HG02870 (cell line): ENCODE measurements around the gene CGNL1.

Experiments
- ATAC-seq: cut with Tn5 transposase; IDR thresholded peaks from one replicate; pipeline ENCODE4 v1.9.1; 2021; ENCODE audit warnings: mild to moderate bottlenecking, moderate library complexity; ENCODE audit not compliant: unreplicated experiment

Gene CGNL1

DNA sequence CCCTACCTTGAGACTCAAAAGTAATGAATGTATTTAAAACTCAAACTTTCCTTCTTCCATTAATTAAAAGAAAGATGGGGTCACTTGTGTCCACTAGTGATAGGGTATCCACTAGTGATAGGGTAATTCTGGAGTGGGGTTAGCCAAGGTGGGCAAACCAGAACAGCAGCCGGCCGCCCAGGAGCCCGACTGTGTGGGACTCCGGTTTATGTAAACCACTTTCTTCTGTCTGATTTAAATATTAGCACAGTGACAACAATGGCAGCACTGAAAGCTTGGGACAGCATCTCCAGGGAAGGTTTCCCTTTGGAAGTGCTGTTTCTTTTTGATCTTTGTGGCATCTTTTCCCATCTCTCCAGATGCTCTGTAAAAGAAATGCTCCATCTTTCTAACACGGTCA, 216.1 kb downstream of the CGNL1 start:
- no peak for ATAC-seq

DNA sequence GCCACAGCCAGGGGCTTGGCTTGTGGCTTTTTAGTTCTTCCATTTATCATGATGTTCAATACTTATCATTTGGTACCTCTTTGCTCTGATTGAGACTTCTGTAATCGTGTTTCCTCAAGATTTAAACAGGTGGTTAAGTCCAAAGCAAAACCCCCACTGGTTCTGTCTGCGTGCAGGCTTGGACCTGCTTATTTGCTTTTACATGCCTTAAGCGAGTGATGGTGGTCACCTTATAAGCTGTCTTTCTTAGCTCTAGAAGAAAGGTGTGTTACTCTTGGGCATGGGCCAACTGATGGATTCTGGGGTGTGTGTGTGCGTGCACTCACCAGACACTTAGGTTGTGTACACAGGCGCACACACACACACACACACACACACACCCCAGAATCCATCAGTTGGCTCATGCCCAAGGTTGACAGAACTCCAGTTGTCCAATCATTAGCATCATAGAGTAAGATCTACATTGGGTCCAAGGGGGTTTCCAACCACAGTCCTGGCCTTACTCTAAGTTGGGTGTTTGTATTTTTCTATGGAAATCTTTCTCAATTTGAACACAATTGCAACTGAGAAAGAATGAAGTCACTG, 216.6 kb downstream of the CGNL1 start:
- ATAC-seq, result no peak

DNA sequence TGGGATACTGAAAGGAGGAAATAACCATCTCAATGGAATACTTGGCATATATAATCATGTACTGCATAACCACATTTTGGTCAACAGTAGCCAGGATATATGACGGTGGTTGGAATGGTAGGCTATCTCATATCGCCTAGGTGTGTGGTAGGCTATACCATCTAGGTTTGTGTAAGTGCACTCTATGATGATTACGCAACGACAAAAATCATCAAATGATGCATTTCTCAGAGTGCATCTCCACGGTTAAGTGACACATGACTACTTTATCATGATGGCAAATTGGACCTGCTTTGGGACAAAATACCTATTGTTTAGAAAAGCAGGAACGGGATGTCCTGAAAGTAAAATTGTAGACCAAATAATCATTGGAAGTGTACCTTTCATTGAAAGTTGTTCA, 218.2 kb downstream of the CGNL1 start:
- ATAC-seq, result no peak

GRCh38 chr15:57595011-57595866, 218.9 kb downstream of the CGNL1 start:
- ATAC-seq, result no peak

GRCh38 chr15:57596301-57596855, 220.1 kb downstream of the CGNL1 start:
- ATAC-seq, result no peak

DNA sequence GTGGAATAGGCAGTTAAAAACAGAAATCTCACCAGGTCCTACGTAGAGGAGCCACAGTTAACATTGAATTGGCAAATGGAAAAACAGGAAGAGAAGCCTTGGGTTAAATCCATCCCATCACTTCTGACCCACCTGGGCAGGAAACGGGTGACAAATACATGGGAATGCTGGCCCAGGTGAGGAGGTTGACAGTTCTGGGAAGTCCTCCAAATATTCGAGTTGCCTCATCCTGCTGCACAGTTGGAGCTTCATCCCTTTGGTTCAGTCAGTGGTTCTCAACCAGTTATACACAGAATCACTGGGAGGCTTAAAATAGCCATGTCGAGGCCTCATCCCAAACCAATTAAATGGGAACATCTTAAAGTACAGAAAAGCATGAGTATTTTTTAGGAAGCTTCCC, 220.7 kb downstream of the CGNL1 start:
- ATAC-seq, result no peak

GRCh38 chr15:57597431-57597830, 221.1 kb downstream of the CGNL1 start:
- no peak for ATAC-seq

DNA sequence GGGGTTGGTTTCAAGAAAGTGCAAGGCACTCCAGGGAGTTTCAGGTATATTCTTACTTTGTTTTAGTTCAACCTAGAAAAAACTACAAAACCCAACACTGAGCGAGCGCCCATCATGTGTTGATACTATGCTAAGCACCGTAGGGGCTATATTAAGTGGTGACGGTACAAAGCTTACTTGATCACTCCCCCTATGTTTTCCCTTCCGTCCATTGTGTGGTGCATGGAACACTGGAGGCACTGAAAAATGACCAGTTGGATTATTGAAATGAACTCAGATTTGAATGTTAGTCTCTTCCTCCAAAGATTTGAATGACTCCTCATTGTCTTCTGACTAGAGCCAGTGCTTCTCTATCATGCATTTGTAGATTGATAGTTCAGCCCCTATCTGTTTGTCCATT, 222.0 kb downstream of the CGNL1 start:
- ATAC-seq, result no peak

GRCh38 chr15:57599296-57599810, 223.0 kb downstream of the CGNL1 start:
- no peak for ATAC-seq

- no peak for ATAC-seq
Measured at GRCh38 chr15:57600197-57600596, 223.9 kb downstream of the CGNL1 start.
